Neural progenitor cell (in vitro differentiated cells): ENCODE measurements around the gene STAT3.

Experiments used
- CTCF ChIP-seq: fragments of 200-600 bp; sonication (generic); IDR thresholded peaks from 2 replicates; pipeline ENCODE4 v1.5.1; 2017; ENCODE audit warnings: antibody characterized with exemption, mild to moderate bottlenecking
- EZH2phosphoT487 ChIP-seq: fragments of 200-600 bp; sonication (generic); IDR thresholded peaks from 2 replicates; pipeline ENCODE4 v1.6.1; 2017; ENCODE audit warnings: antibody characterized with exemption

GRCh38 chr17:42422958-42423712 is 34.9 kb upstream of the STAT3 start, which contains the start of gene CAVIN1:
- TF ChIP-seq CTCF, result no peak
- no peak for TF ChIP-seq EZH2phosphoT487
